Thyroid gland (tissue), 4 donors: Measurements from ENCODE around the gene SMARCD2. TPM values are rescaled to one million over a fixed set of nuclear protein-coding genes. Genes with fewer than 3 reads are reported as not detected.

ENCODE experiments used
- DNase-seq, 2 donors: peaks; one replicate each; pipeline ENCODE4 v3.0.0-alpha.2; 2019
- H3K27ac ChIP-seq, 3 donors: fragments of 200-600 bp; sonication (generic); 1 replicate in 2 of 3; 2 replicates in 1 of 3; pipeline ENCODE4 v1.5.1; 2016 to 2019; ENCODE audit warnings: mild to moderate bottlenecking in 1 of 3, moderate library complexity in 1 of 3
- H3K27me3 ChIP-seq: fragments of 200-600 bp; sonication (generic); one replicate; pipeline ENCODE4 v1.5.1; 2019
- H3K36me3 ChIP-seq, 2 donors: fragments of 200-600 bp; sonication (generic); one replicate each; pipeline ENCODE4 v1.5.1; 2016 to 2019
- H3K4me1 ChIP-seq, 2 donors: fragments of 200-600 bp; sonication (generic); one replicate each; pipeline ENCODE4 v1.5.1; 2017 to 2019
- H3K4me3 ChIP-seq, 3 donors: fragments of 200-600 bp; sonication (generic); replicated peaks in 1 of 3; 1 replicate in 2 of 3; 2 replicates in 1 of 3; pipeline ENCODE4 v1.5.1; 2016; ENCODE audit warnings: mild to moderate bottlenecking in 1 of 3
- H3K9me3 ChIP-seq: fragments of 200-600 bp; sonication (generic); one replicate; pipeline ENCODE4 v1.5.1; 2017
- CTCF ChIP-seq, 6 experiments: fragments of 200-600 bp in 3 of 6; fragments of 450-650 bp in 3 of 6; sonication (generic) in 3 of 6; IDR thresholded peaks; one replicate each; pipeline ENCODE4 v1.5.1; 2016 to 2019; ENCODE audit warnings: antibody characterized with exemption in 6 of 6, mild to moderate bottlenecking in 2 of 6, inconsistent platforms in 1 of 6, moderate library complexity in 1 of 6
- POLR2A ChIP-seq, 2 donors: fragments of 450-650 bp; IDR thresholded peaks; one replicate each; pipeline ENCODE4 v1.6.1; 2017; ENCODE audit warnings: antibody characterized with exemption in 2 of 2, mild to moderate bottlenecking in 2 of 2, moderate library complexity in 1 of 2
- WGBS, 2 donors: methylation state at CpG; one replicate each; pipeline ENCODE4 v1.1.5; 2017; 5-methylcytosine and 5-hydroxymethylcytosine counted together
- intact Hi-C: fragments of 100-400 bp; cut with DNase I; formaldehyde crosslinking; loops from one replicate; pipeline ENCODE4 v1.15.1; 2023
- total RNA-seq, 4 donors: library from RNA; depleted of rRNA; stranded (reverse); fragments of >200 nt; gene quantifications; one replicate each; pipeline ENCODE4 v1.2.3, GENCODE V29; 2016

Gene SMARCD2
- total RNA-seq, 4 donors from 2014 or later, result 75.0 to 101 (median 90.4) TPM

GRCh38 chr17:63842173-63842539 is 329 bp downstream of the SMARCD2 start:
- 0% methylated on average over 17 to 21 of the region's 36 CpGs for WGBS, 2 donors
- TF ChIP-seq CTCF (IDR thresholded peaks at IDR 0.05), result no peak
- TF ChIP-seq POLR2A (IDR thresholded peaks at IDR 0.05), result no peak
- H3K4me3 ChIP-seq, result peak overlapping the region; percentile 61 to 96 (median 89)
- peak overlapping the region; percentile 85 to 96 (median 88) for H3K27ac ChIP-seq
- peaks cover 55% of the 10 kb centered on the region in 2 donors for H3K4me1 ChIP-seq
- H3K27me3 ChIP-seq, result no peaks in the 10 kb centered on the region
- H3K36me3 ChIP-seq, result no peaks in the 10 kb centered on the region
- no peaks in the 10 kb centered on the region for H3K9me3 ChIP-seq
- DNase-seq, result peak; percentile 45 to 55
- intact Hi-C loops, result no loop called here

DNA sequence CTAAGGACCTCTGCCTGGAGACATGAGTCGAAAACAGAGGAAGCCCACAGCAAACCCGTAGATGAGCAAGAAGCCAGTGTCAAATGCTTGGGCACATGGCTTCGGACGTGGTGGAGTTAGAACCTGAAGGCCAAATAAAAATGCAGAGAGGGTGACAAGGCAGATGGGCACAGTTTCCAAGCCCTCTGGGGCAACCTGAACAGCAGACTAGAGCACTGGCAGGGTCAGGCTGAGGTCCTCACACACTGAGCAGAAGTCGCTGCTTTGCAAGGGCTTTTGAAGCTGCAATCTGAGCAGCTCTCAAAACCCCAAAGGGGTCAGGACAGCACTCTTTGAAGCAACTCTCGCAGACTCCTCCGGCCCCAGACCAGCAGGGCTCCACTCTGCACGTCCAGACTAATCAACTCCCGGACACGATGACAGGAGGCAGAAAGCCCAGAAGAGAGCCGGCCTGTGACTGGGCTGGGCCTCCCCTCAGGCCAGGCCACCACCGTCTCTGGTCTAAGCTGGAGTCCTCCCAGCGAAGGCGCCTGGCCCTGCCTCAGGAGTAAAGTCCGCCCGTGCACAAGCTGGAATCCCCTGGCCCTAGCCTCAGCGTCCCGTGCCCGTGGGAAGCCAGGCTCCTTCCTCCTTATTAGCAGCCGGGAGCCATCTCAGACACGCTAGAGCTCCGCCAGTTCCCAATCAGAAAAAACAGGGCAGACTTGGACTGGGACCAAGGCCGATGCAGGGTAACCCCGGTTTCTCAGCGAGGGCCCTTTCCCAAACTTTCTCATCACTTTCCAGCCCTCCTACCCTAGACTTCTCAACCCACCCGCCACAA is 924 bp downstream of the SMARCD2 start:
- H3K27me3 ChIP-seq, result no peaks in the 10 kb centered on the region

GRCh38 chr17:63840591-63841349 is 1.7 kb downstream of the SMARCD2 start:
- Histone ChIP-seq H3K27ac (peak overlapping the region; percentile 85 to 96 (median 88)), H3K4me1 (peaks cover 55 to 58% of the 10 kb centered on the region in 2 donors)
- TF ChIP-seq CTCF (IDR thresholded peaks at IDR 0.05) (no peak), POLR2A (IDR thresholded peaks at IDR 0.05) (no peak)

More for the DNA sequence above, 924 bp downstream of the SMARCD2 start:
- Histone ChIP-seq H3K27ac (peak overlapping the region; percentile 85 to 96 (median 88)), H3K4me1 (peaks cover 55 to 58% of the 10 kb centered on the region in 2 donors), H3K9me3 (no peaks in the 10 kb centered on the region), H3K36me3 (peaks cover 0 to 4% of the 10 kb centered on the region in 2 donors), H3K4me3 (peak overlapping the region; percentile 61 to 96 (median 89))
- no peak for TF ChIP-seq CTCF (IDR thresholded peaks at IDR 0.05)
- TF ChIP-seq POLR2A (IDR thresholded peaks at IDR 0.05), result no peak
- intact Hi-C loops, result no loop called here
- peak; percentile 56 to 62 for DNase-seq
- WGBS, 2 donors, result 9 to 11% methylated on average over 16 to 19 of the region's 26 CpGs

GRCh38 chr17:63838631-63839171 is 3.8 kb downstream of the SMARCD2 start:
- no peak for TF ChIP-seq CTCF (IDR thresholded peaks at IDR 0.05)
- TF ChIP-seq POLR2A (IDR thresholded peaks at IDR 0.05), result peak in 1 of 2 donors; percentile 44
- Histone ChIP-seq H3K9me3 (no peaks in the 10 kb centered on the region), H3K4me3 (no peak overlapping the region), H3K4me1 (peaks cover 50 to 60% of the 10 kb centered on the region in 2 donors), H3K27ac (peak overlapping the region; percentile 37 to 82 (median 76)), H3K36me3 (peaks cover 25 to 29% of the 10 kb centered on the region in 2 donors), H3K27me3 (no peaks in the 10 kb centered on the region)
- intact Hi-C loops, result loop anchor here (5.0 kb wide), 1 partner anchor 66 kb away; the partner anchor contains the start of genes CCDC47 and DDX42
- 40 to 48% methylated on average over 6 to 7 of the region's 7 CpGs for WGBS, 2 donors
- peak; percentile 95 to 96 for DNase-seq

More at GRCh38 chr17:63840591-63841349, 1.7 kb downstream of the SMARCD2 start:
- WGBS, 2 donors, result 43 to 46% methylated on average over 4 of the region's 4 CpGs
- Histone ChIP-seq H3K4me3 (peak overlapping the region in 1 of 3 donors; percentile 89), H3K27me3 (no peaks in the 10 kb centered on the region), H3K36me3 (peaks cover 7 to 11% of the 10 kb centered on the region in 2 donors), H3K9me3 (no peaks in the 10 kb centered on the region)
- intact Hi-C loops, result no loop called here
- DNase-seq, result no peak
